HG03469 (cell line): Measurements from ENCODE around the gene SIRT2.
"Not testable (repeated sequence)": the region's sequence is repeated elsewhere in the genome, so short reads cannot be mapped to it uniquely, and the experiment has no call there.

Experiments used
- ATAC-seq: cut with Tn5 transposase; IDR thresholded peaks from one replicate; pipeline ENCODE4 v1.9.1; 2021; ENCODE audit warnings: mild to moderate bottlenecking, moderate library complexity, moderate number of reproducible peaks; ENCODE audit not compliant: unreplicated experiment

Gene SIRT2

DNA sequence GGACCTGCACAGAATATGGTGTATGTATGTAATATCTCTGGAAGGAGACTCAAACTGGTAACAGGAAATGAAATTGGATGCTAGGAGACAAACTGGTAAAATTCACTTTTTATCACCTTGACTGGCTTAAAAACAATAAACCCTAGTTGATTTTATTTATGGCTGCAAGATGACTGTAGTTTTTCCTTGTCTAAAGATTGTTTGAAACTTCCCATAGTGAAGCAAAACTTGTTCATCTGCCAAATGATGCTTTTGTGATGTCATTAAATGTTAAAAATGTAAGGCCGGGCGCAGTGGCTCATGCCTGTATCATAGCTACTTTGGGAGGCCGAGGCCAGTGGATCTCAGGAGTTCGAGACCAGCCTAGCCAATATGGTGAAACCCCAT is 65.3 kb downstream of the SIRT2 start:
- no peak for ATAC-seq

- no peak for ATAC-seq
Measured at GRCh38 chr19:38833092-38833425, 66.4 kb downstream of the SIRT2 start.

GRCh38 chr19:38831142-38831605 is 68.2 kb downstream of the SIRT2 start:
- ATAC-seq = peak; percentile 23

DNA sequence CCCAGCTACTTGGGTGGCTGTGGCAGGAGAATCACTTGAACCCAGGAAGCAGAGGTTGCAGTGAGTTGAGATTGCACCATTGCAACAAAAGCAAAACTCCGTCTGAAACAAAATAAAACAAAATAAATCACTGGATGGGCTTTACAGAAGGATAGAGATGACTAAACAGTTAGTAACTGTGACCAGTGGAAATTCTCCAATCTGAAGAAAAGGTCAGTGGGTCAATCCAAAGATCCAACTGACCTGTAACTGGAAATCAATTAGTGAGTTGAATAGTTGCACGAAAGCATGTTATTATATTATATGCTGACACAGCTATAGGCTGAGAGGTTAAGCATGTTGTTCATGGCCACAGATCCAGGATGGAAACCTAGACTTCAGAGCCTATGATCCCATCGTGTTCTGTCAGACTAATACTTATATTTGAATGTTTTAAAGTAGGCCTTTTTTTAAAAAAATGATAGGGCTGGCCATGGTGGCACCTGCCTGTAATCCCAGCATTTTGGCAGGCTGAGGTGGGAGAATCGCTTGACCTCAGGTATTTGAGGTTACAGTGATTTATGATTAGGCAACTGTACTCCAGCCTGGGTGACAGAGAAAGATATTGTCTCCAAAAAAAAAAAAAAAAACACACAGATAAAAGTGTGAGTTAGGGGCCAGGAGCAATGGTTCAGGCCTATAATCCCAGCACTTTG is 69.2 kb downstream of the SIRT2 start:
- no peak for ATAC-seq

DNA sequence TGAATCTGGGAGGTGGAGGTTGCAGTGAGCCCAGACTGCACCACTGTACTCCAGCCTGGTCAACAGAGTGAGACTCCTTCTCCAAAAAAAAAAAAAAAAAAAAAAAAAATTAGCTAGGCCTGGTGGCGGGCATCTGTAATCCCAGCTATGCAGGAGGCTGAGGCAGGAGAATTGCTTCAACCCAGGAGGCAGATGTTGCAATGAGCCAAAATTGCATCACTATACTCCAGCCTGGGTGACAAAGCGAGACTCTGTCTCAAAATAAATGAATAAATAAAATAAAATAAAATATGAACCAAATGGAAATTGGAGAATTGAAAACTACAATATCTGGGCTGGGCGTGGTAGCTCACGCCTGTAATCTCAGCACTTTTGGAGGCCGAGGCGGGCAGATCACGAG is 70.2 kb downstream of the SIRT2 start:
- ATAC-seq = not testable (repeated sequence)
